Measurements from ENCODE around the gene HNRNPA1. TPM values are rescaled to one million over a fixed set of nuclear protein-coding genes. Genes with fewer than 3 reads are reported as not detected.

Gene HNRNPA1
- total and polyA plus RNA-seq, 11 donors = 129 to 735 (median 396) TPM

DNA sequence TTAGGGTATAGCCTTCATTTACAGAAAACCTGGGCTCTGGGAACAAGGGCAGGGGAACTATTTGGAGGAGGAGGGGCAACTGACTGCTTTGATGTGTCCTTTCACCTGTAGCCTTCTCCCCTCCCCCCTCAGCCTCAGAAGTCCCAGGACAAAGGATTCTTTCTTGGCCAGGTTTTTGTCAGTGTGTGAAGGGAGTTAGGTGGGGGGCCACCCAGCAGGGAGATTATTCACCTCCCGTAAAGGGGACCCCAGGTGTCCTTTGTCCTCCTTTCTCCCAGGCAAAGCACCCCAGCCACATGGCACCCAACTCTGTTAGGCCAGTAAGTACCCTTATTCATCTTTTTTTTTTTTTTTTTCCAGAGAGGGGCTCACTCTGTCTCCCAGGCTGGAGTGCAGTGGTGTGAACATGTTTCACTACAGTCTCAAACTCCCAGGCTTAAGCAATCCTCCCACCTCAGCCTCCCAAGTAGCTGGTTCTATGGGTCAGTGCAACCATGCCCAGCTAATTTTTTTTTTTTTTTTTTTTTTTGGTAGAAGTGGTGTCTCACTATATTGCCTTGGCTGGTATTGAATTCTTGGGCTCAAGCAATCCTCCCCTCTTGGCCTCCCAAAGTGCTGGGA, 21.0 kb downstream of the HNRNPA1 start:
- intact Hi-C loops (cut with DNase I) = no loop called here
- H3K4me1 ChIP-seq = peaks cover 0 to 50% (median 5%) of the 10 kb centered on the region in 12 donors
- no peak for TF ChIP-seq POLR2A (IDR thresholded peaks at IDR 0.05)
- TF ChIP-seq, protein P1, sequence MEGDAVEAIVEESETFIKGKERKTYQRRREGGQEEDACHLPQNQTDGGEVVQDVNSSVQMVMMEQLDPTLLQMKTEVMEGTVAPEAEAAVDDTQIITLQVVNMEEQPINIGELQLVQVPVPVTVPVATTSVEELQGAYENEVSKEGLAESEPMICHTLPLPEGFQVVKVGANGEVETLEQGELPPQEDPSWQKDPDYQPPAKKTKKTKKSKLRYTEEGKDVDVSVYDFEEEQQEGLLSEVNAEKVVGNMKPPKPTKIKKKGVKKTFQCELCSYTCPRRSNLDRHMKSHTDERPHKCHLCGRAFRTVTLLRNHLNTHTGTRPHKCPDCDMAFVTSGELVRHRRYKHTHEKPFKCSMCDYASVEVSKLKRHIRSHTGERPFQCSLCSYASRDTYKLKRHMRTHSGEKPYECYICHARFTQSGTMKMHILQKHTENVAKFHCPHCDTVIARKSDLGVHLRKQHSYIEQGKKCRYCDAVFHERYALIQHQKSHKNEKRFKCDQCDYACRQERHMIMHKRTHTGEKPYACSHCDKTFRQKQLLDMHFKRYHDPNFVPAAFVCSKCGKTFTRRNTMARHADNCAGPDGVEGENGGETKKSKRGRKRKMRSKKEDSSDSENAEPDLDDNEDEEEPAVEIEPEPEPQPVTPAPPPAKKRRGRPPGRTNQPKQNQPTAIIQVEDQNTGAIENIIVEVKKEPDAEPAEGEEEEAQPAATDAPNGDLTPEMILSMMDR (IDR thresholded peaks at IDR 0.05) = no peak
- no peaks in the 10 kb centered on the region for H3K9me3 ChIP-seq
- no peaks in the 10 kb centered on the region for H3K36me3 ChIP-seq
- DNase-seq (no peak), ATAC-seq (no peak)
- H3K4me3 ChIP-seq = peak overlapping the region in 1 of 12 donors; percentile 49
- H3K27me3 ChIP-seq = peaks cover 0 to 35% (median 9%) of the 10 kb centered on the region in 9 donors
- H3K27ac ChIP-seq = no peak overlapping the region
- 63 to 86% (median 70%) methylated on average over 1 of the region's 1 CpG for WGBS, 4 donors

DNA sequence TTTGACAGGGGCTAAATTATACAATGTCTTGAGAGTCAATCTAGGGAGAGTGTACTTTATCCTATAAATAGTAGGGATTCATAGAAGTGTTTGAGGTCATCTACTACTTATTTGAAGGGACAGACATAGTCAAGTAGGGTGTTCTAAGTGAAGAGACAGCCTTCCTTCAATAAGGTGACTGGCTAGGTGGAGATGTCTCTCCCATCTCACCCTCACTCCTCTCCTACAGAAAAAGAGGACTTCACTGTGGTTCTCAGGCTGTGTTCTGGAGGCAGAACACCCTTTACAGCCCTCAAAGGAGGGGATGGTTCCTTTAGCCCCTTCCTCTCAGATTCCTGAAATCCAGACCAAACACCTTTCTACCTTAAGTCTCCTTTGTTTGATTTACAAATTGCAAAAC, 23.1 kb downstream of the HNRNPA1 start:
- Histone ChIP-seq H3K4me1 (peaks cover 0 to 53% (median 5%) of the 10 kb centered on the region in 12 donors), H3K27me3 (peaks cover 0 to 32% (median 9%) of the 10 kb centered on the region in 9 donors), H3K27ac (peak overlapping the region in 1 of 12 donors; percentile 2), H3K9me3 (no peaks in the 10 kb centered on the region), H3K36me3 (no peaks in the 10 kb centered on the region), H3K4me3 (no peak overlapping the region)
- intact Hi-C loops (cut with DNase I) = no loop called here
- no peak for ATAC-seq
- no peak for DNase-seq
- TF ChIP-seq, protein P1 (IDR thresholded peaks at IDR 0.05) = no peak
- no peak for TF ChIP-seq POLR2A (IDR thresholded peaks at IDR 0.05)

DNA sequence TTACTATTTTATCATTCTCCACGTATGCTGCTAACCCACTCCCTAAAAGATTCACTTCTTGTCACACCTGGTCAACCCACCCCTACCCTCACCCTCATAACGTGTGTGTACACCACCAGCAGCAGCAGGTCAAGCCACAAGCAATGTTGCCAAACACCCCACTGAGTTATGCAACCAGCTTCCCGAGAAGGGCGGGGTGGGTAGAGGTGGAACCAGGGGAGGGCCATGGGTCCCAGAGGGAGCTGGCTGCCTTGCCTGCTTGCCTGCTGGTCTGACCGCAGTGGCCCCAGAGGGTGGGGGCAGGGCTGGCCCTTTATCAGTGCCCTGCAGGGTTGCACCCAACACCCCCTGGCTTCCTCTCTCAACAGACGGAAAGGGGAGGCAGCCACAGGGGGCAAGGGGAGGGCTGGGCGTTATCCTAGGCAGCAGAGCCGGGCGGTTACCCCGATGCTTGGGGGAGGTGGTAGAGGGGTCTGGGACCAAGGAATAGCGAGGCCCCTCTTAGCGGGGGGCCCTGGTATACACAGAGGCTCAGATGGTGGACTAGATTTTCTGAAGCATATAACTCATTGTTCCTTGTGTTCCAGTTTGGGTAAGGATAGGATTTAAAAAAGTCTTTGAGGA, 23.8 kb downstream of the HNRNPA1 start:
- peak; percentile 47 to 85 (median 74) for DNase-seq
- peak overlapping the region in 1 of 12 donors; percentile 46 for H3K27ac ChIP-seq
- WGBS, 4 donors = 19 to 21% (median 20%) methylated on average over 7 to 12 of the region's 12 CpGs
- ATAC-seq = peak; percentile 21 to 86 (median 74)
- H3K4me1 ChIP-seq = peaks cover 0 to 49% (median 5%) of the 10 kb centered on the region in 12 donors
- TF ChIP-seq, protein P1 (IDR thresholded peaks at IDR 0.05) = no peak
- TF ChIP-seq POLR2A (IDR thresholded peaks at IDR 0.05) = no peak
- intact Hi-C loops (cut with DNase I) = no loop called here
- peak overlapping the region in 1 of 12 donors; percentile 23 for H3K4me3 ChIP-seq
- no peaks in the 10 kb centered on the region for H3K36me3 ChIP-seq
- H3K9me3 ChIP-seq = no peaks in the 10 kb centered on the region
- H3K27me3 ChIP-seq = peaks cover 0 to 26% (median 9%) of the 10 kb centered on the region in 9 donors

DNA sequence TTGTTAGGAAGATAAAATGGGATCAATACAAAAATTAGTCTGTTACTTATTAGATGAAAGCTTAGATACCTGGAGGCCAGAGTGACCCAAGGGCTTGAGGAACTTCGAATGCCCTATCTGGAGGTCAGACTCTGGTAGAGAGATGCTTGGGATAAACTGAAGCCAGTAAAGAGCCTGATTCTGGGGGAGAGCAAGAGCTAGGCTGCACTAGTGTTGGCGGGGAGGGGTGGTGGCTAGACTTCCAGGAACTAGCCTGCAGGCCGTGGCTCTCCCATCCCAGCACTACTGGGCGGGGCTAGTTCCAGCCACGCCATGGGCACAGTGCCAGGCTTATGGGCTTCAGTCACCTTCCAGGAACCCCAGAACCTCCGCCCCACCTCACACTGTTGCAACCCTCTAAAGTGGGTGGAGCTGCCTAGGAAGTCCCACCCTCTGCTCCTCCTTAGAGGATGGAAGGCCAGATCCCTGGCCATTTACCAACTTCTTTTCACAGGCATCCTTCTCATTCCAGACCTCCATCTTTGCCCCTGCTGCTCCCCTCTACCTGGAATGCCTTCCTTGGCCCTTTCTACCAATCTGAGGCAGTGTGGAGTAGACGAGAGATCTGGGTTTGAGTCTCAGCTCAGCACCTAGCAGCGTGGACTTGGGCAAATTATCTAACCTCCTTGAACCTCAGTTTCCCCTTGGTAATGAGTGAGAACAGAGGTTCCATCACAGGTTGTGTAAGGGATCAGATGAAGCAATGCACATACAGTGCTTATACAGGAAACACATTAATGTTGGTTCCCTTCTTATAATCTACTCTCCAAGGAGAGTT, 26.6 kb downstream of the HNRNPA1 start:
- DNase-seq = peak; percentile 62 to 88 (median 75)
- no peaks in the 10 kb centered on the region for H3K36me3 ChIP-seq
- H3K27me3 ChIP-seq = peaks cover 0 to 4% (median 0%) of the 10 kb centered on the region in 9 donors
- H3K4me3 ChIP-seq = no peak overlapping the region
- peak overlapping the region in 1 of 12 donors; percentile 21 for H3K27ac ChIP-seq
- peak; percentile 54 to 93 (median 86) for ATAC-seq
- peaks cover 0 to 31% (median 2%) of the 10 kb centered on the region in 12 donors for H3K4me1 ChIP-seq
- TF ChIP-seq POLR2A (IDR thresholded peaks at IDR 0.05) = no peak
- TF ChIP-seq, protein P1 (IDR thresholded peaks at IDR 0.05) = no peak
- WGBS, 4 donors = 57 to 71% (median 63%) methylated on average over 7 to 8 of the region's 8 CpGs
- intact Hi-C loops (cut with DNase I) = no loop called here
- no peaks in the 10 kb centered on the region for H3K9me3 ChIP-seq
